OCI-LY7 (cell line): ENCODE measurements around the gene LHX8. TPM values are rescaled to one million over a fixed set of nuclear protein-coding genes. Genes with fewer than 3 reads are reported as not detected.

ENCODE experiments used
- BruUV-seq: library from RNA; stranded (reverse); fragments of 400-500 nt; replicated peaks from 2 replicates; lab custom pipeline; 2021; lab: Mats Ljungman, UMichigan
- CTCF ChIA-PET: fragments of 300-600 bp; sonication (Branson Sonifier 250); formaldehyde crosslinking; loops from one replicate; lab custom pipeline; 2022; ENCODE audit warnings: antibody characterized with exemption; ENCODE audit not compliant: unreplicated experiment; lab: Charles Lee
- POLR2A ChIA-PET: fragments of 300-600 bp; sonication (Branson Sonifier 250); formaldehyde crosslinking; loops from one replicate; lab custom pipeline; 2022; ENCODE audit warnings: antibody characterized with exemption; lab: Charles Lee
- DNase-seq: peaks from one replicate; pipeline ENCODE4 v3.0.0-alpha.2; 2015; ENCODE audit warnings: low spot score
- H2AFZ ChIP-seq: fragments of 200-600 bp; sonication (generic), shearing (Covaris generic); 2 replicates; pipeline ENCODE4 v1.6.1; 2014; ENCODE audit warnings: mild to moderate bottlenecking, antibody characterized with exemption, low read length, moderate library complexity
- H3K27ac ChIP-seq: fragments of 200-600 bp; sonication (generic); 2 replicates; pipeline ENCODE4 v1.5.1; 2014; ENCODE audit warnings: mixed run types, low read depth, mild to moderate bottlenecking, moderate library complexity, low read length, inconsistent platforms; ENCODE audit not compliant: poor library complexity, severe bottlenecking
- H3K36me3 ChIP-seq: fragments of 200-600 bp; sonication (generic); 2 replicates; pipeline ENCODE4 v1.6.1; 2014; ENCODE audit warnings: mild to moderate bottlenecking, antibody characterized with exemption, low read length, moderate library complexity, mixed read lengths; ENCODE audit not compliant: insufficient read depth
- H3K4me1 ChIP-seq: fragments of 200-600 bp; sonication (generic); 2 replicates; pipeline ENCODE4 v1.5.1; 2014; ENCODE audit warnings: mild to moderate bottlenecking, low read length; ENCODE audit not compliant: insufficient read depth, poor library complexity, severe bottlenecking
- H3K4me2 ChIP-seq: fragments of 200-600 bp; sonication (generic); 2 replicates; pipeline ENCODE4 v1.6.1; 2014; ENCODE audit warnings: mild to moderate bottlenecking, low read length
- H3K4me3 ChIP-seq: fragments of 200-600 bp; sonication (generic); 2 replicates; pipeline ENCODE4 v1.5.1; 2014; ENCODE audit warnings: mild to moderate bottlenecking, low read depth, low read length; ENCODE audit not compliant: poor library complexity, severe bottlenecking
- H3K79me2 ChIP-seq: fragments of 200-600 bp; sonication (generic); 2 replicates; pipeline ENCODE4 v1.6.1; 2016; ENCODE audit warnings: low read depth, mild to moderate bottlenecking, low read length, moderate library complexity, mixed read lengths; ENCODE audit not compliant: insufficient read depth
- H3K9me2 ChIP-seq: fragments of 200-600 bp; sonication (generic); 2 replicates; pipeline ENCODE4 v1.6.1; 2016; ENCODE audit warnings: mild to moderate bottlenecking, low read length, mixed read lengths; ENCODE audit not compliant: insufficient read depth
- H3K9me3 ChIP-seq: fragments of 200-600 bp; sonication (generic); 2 replicates; pipeline ENCODE4 v1.6.1; 2014; ENCODE audit warnings: mild to moderate bottlenecking, mixed run types, low read length, mixed read lengths
- H4K20me1 ChIP-seq: fragments of 200-600 bp; sonication (generic); 2 replicates; pipeline ENCODE4 v1.6.1; 2014; ENCODE audit warnings: mild to moderate bottlenecking, antibody characterized with exemption, low read length, moderate library complexity, mixed read lengths; ENCODE audit not compliant: insufficient read depth
- EZH2phosphoT487 ChIP-seq: fragments of 200-600 bp; sonication (generic); IDR thresholded peaks from 2 replicates; pipeline ENCODE4 v1.6.1; 2018; ENCODE audit warnings: low read depth, borderline replicate concordance, mild to moderate bottlenecking, mixed run types, antibody characterized with exemption, low read length, moderate library complexity, mixed read lengths
- intact Hi-C: fragments of 100-400 bp; cut with micrococcal nuclease; formaldehyde crosslinking; loops from one replicate; pipeline ENCODE4 v1.10.0; 2022; ENCODE audit not compliant: unreplicated experiment
- total RNA-seq, 2 experiments: library from RNA; depleted of rRNA in 1 of 2; stranded (reverse); fragments of >200 nt in 1 of 2; shearing (Covaris generic) in 1 of 2; gene quantifications; 2 replicates each; pipeline ENCODE4 v1.2.3, GENCODE V29; 2014 to 2022
- TF ChIP-seq, protein P1 (sequence below): fragments of 200-600 bp; sonication (generic); conservative IDR thresholded peaks from 2 replicates; pipeline ENCODE4 v1.5.1; 2014; ENCODE audit warnings: mild to moderate bottlenecking, antibody characterized with exemption, low read length, moderate library complexity, mixed read lengths

Gene LHX8
- total RNA-seq, 2 experiments from 2014 or later = not detected

DNA sequence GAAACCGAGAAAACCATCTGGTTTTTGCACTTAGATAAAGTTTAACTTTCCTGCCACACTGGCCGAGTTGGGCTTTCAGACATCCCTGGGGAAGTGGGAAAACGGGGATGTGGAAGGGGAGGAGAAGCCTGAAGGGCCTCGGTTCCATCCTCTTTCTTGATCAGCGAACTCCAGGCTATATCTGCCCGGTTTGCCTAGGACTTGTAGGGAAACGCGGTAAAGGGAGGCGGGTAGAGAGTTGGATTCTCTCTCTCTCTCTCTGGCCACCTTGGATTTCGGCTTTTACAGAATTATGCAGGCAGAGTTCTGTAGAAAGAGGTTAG lies 4.6 kb upstream of the LHX8 start:
- H3K4me2 ChIP-seq = no peak overlapping the region
- TF ChIP-seq, protein P1, sequence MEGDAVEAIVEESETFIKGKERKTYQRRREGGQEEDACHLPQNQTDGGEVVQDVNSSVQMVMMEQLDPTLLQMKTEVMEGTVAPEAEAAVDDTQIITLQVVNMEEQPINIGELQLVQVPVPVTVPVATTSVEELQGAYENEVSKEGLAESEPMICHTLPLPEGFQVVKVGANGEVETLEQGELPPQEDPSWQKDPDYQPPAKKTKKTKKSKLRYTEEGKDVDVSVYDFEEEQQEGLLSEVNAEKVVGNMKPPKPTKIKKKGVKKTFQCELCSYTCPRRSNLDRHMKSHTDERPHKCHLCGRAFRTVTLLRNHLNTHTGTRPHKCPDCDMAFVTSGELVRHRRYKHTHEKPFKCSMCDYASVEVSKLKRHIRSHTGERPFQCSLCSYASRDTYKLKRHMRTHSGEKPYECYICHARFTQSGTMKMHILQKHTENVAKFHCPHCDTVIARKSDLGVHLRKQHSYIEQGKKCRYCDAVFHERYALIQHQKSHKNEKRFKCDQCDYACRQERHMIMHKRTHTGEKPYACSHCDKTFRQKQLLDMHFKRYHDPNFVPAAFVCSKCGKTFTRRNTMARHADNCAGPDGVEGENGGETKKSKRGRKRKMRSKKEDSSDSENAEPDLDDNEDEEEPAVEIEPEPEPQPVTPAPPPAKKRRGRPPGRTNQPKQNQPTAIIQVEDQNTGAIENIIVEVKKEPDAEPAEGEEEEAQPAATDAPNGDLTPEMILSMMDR = no peak
- TF ChIP-seq EZH2phosphoT487 = no peak

DNA sequence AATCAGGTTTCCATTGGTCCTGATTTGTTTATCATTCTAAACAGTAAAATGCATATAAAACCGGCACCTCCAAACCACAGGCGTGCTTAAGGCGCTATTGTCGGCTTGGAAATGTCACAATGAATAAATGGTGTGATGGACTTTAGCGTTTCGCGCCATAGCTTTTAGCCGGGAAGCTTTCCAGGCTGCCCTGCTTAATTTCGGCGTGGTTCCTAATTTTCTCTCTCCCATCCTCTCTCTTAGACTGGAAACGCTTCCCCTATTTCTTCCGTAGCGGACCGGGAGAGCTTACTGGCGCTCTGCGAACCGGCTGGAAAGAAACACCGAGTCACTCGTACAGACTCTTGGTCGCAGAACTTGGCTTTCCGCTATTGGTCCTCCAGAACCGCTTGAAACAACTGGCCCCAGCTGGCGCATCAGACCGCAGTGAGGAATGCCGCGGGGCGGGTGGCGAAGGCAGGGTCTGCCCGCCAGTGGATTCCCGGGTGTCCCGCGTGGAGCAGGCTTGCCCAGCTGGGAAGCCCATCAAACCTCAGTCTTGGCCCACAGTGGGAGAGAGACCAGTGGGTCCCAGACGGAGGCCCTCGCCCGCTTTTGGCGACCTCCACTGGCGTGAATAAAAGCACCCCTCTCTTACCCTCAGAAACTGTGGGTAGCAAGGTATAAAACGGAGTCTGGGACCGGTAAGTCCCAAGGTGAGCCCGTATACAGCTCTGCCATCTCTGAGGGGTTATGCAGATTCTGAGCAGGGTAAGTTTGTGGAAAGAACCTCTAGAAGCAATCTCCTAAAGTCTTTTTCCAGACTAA lies 4.0 kb upstream of the LHX8 start:
- Histone ChIP-seq H3K27ac (no peak overlapping the region), H3K4me2 (no peak overlapping the region), H3K9me2 (no peaks in the 10 kb centered on the region), H2AFZ (no peak overlapping the region), H3K4me3 (no peak overlapping the region), H3K79me2 (no peaks in the 10 kb centered on the region), H3K4me1 (no peaks in the 10 kb centered on the region), H4K20me1 (no peaks in the 10 kb centered on the region), H3K36me3 (no peaks in the 10 kb centered on the region), H3K9me3 (no peaks in the 10 kb centered on the region)
- POLR2A ChIA-PET = interaction anchor here (0.7 kb wide), 1 partner anchor 16 kb away, joined by 3 read pairs; no protein-coding TSS in a partner anchor
- no TSS peak for BruUV-seq
- TF ChIP-seq, protein P1 = no peak
- no peak for TF ChIP-seq EZH2phosphoT487
- no peak for DNase-seq
- intact Hi-C loops = no loop called here
- CTCF ChIA-PET = no interaction called here

More for the DNA sequence above, 4.6 kb upstream of the LHX8 start:
- BruUV-seq = no TSS peak
- no peaks in the 10 kb centered on the region for H3K79me2 ChIP-seq
- no peak overlapping the region for H2AFZ ChIP-seq
- CTCF ChIA-PET = no interaction called here
- no peak overlapping the region for H3K27ac ChIP-seq
- H3K36me3 ChIP-seq = no peaks in the 10 kb centered on the region
- POLR2A ChIA-PET = no interaction called here
- DNase-seq = no peak
- no peaks in the 10 kb centered on the region for H4K20me1 ChIP-seq
- intact Hi-C loops = no loop called here
- H3K9me2 ChIP-seq = no peaks in the 10 kb centered on the region
- H3K4me3 ChIP-seq = no peak overlapping the region
- H3K4me1 ChIP-seq = no peaks in the 10 kb centered on the region
- H3K9me3 ChIP-seq = no peaks in the 10 kb centered on the region
